GM18508 (cell line): ENCODE measurements around the gene TSPAN18.

Experiments used
- ATAC-seq: cut with Tn5 transposase; IDR thresholded peaks from one replicate; pipeline ENCODE4 v1.9.1; 2021; ENCODE audit warnings: moderate number of reproducible peaks; ENCODE audit not compliant: insufficient read depth, unreplicated experiment

TSPAN18 gene

DNA sequence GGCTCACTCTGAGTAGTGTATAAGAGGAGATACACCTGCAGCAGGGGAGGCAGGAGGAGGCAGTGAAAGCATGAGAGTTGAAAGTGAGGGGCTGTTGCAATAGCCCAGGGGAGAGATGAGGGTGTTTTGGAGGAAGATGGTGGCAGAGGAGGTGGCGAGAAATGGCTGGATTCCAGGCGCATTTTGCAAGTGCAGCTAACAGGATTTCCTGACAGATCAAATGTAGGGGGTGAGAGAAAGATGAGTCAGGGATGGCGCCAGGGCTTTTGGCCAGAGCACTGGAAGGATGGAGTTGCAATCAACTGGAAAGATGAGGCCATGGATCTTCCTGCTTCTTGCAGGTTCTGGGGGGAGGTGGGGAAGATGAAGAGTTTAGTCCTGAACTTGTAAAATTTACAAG is 16.8 kb upstream of the TSPAN18 start:
- no peak for ATAC-seq

GRCh38 chr11:44711113-44711786 is 15.5 kb upstream of the TSPAN18 start:
- ATAC-seq, result no peak

GRCh38 chr11:44711787-44712608 is 14.8 kb upstream of the TSPAN18 start:
- ATAC-seq, result no peak

DNA sequence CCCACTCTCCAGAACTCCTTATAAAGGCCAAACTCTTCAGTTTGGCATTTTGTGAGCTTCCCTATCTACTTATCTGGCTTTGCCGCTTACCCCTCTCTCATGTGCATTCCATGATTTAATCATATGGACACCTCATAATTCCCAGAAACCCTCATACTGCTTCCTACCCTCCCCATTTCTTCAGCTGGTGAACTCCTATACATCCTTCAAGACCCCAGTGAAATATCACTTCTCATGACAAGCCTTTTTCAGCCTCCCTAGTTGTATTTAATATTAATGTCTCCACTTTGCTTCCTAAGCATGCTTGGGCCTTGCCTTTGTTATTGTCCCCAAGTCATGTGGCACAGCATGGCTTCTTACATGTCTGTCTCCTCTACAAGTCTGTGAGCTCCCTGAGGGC is 13.7 kb upstream of the TSPAN18 start:
- no peak for ATAC-seq

GRCh38 chr11:44716256-44716655 is 10.5 kb upstream of the TSPAN18 start:
- ATAC-seq, result no peak

- no peak for ATAC-seq
Measured at GRCh38 chr11:44718057-44718456, 8.7 kb upstream of the TSPAN18 start.

DNA sequence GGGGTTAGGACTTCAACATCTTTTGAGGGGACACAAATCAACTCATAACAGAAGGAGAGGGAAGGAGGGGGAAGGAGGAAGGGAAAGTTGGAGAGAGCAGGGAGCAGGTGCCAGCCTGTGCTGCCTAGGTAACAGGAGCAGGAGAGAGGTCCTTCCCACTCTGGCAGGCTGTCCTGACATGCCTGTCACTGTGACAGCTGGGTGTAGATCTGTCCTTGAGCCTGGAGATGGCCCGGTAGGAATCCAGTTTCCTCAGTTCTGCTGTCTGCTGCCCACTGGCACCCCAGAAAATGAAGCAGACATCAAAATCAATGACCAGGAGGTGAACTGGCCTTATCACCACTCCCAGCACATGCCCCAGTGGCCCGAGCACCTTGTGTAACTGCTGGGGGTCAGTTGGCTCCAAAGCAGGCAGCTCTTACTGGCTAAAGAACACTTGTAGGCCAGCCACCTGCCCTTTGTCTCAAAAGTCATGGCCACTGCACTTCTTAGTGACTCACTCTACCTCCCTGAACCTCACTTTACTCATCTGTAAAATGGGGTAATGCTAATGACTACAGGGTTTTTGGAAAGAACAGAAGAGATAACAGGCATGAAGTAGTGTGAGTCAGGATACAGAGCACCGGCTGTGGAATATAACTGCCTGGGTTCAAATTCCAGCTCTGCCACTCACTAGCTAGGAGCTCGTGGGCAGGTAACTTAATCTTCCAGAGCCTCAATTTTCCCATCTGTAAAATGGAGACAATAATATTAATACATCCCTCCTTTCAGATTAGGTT is 8.0 kb upstream of the TSPAN18 start:
- no peak for ATAC-seq

GRCh38 chr11:44725016-44725685 is 1.6 kb upstream of the TSPAN18 start:
- ATAC-seq, result no peak

- no peak for ATAC-seq
Measured at GRCh38 chr11:44725757-44726282, 942 bp upstream of the TSPAN18 start.

- no peak for ATAC-seq
Measured at GRCh38 chr11:44727114-44727372, 281 bp downstream of the TSPAN18 start.

DNA sequence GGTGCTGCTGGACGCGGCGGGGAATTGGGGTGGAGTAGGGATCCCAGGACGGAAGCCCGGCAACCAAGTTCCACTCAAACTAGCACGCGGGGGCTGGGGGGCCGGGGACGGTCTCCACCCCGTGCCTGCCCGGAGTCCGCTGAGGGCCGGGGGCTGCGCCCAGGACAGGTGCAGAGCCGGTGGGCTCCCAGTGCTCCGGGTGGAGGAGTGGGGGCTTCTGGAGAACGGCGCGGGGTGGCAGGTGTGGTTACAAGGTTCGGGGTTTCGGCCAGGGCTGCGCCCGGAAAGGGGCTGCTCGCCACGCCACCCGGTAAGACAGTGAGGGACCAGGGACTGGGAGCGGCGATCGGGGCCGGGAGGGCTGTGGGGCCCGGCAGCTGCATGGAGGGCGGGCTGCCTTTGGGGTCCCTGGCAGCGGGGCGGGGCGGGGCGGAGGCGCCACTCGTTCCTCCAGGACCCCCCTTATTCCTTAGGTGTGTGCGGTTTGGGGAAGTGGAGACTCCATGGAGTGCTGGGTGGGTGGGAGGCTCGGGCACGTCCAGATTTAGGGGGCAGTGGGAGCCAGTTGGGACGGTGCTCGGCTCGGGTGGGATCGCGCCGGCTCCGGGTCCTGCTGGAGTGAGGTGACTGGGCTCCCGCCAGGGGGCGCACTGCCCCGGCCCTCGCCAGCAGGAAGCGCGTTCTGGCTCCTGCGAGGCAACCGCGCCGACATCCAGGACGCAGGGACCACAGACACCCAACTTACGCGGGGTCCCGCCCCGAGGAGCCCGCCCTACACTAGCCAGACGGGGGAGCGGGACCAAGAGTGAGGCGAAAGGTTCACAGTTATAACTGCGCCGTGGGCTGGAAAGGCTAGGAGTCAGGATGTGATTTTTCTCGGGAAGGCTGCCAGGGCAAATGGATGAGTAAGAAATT is 868 bp downstream of the TSPAN18 start:
- no peak for ATAC-seq

GRCh38 chr11:44728491-44728910 is 1.7 kb downstream of the TSPAN18 start:
- ATAC-seq, result no peak

DNA sequence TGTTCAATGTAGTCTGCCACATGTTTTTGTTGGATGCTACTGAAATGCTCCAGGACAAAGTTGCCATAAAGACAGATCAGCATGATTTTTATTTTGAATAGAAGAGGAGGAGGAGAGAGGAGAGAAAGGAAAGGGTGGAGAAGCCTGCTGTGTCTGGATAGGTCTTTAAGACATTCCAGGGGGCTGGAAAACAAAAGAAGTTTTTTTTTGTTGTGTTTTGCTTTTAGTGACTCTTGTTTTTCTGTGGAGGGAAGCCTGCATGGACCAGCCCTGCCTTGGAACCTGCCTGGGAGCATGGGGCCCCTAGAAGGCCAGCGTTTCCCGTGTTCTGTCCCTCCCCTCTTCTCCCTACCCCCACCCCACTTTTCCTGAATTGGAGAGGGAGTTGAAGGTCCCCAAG is 2.3 kb downstream of the TSPAN18 start:
- ATAC-seq, result no peak

GRCh38 chr11:44729713-44730112 is 3.0 kb downstream of the TSPAN18 start:
- no peak for ATAC-seq

DNA sequence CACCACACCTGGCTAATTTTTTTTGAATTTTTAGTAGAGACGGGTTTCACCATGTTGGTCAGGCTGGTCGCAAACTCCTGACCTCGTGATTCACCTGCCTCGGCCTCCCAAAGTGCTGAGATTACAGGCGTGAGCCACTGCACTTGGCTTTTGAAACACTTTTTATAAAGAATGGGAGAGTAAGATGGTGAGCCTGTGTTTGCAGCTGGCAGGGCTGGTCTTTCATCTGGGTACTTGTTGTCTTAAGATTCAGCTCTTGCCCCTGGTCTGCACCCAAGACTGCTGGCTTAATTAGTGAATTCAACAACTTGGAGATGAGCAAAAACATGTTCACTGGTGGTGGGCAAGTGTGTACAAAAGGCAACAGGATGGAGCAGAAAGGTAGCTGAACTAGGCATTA is 4.0 kb downstream of the TSPAN18 start:
- no peak for ATAC-seq

DNA sequence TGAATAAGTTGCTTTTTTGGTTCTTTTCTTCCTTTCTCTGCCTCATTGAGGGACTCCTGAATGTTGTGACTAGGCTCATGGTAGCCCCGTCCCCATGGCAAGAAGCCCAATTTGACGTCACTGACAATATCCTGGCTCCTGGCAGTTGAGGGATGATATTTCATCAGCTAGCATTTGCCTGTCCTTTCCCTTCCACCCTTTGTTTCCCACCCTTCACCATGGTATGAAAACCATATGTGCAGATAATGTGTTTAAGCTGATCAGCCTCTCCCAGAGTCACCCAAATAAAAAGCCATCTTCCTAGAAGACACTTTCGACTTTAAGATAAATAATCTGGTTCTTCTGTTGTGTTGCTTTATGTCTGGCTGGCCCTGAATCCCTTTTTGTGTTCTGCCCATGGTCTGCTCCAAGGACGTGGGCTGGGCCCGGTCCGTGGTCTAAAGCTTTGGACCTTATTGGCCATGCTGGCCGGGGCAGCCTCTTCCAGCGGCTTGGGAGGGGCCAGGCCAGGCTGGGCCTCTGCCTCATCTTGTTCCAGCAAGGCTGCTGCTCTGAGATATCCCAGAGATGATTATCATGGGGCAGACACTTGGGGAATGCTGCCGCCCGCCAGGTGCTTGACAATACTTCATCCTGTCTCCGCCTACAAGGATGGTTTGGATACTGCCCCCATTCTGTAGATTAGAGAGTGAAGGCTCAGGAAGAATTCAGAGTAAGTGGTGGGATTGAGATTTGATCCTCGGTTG is 5.1 kb downstream of the TSPAN18 start:
- no peak for ATAC-seq

DNA sequence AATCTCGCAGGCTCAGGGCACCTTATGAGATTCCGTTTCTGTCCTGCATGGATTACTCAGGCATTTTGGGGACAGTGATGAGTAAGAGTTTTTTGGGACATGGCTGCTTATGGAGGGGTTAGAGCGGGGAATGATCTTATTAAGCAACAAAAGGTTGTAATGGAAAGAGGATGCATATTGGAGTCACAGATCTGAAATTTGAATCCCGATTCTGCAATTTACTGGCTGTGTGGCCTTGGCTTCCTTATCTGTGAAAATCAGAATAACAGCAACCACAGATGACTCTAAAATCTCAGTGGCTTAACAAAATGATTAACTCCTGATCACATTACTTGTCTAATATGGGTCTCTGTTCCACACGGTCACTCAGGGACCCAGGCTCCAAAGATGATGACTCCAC is 5.8 kb downstream of the TSPAN18 start:
- no peak for ATAC-seq

DNA sequence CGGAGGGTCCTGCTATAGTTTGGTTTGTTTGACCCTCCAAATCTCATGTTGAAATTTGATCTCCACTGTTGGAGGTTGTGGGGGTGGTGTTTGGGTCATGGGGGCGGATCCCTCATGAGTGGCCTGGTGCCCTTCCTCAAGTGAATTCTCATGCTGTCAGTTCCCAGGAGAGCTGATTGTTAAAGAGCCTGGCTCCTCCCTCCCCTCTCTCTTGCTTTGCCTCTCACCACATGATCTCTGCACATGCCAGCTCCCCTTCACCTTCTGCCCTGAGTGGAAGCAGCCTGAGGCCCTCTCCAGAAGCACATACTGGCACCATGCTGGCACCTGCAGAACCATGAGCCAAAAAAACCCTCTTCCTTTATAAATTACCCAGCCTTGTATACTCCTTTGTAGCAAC is 7.1 kb downstream of the TSPAN18 start:
- no peak for ATAC-seq

- ATAC-seq, result no peak
Measured at GRCh38 chr11:44734843-44735381, 8.2 kb downstream of the TSPAN18 start.
